ENCODE measurements around the gene MAP6. TPM values are rescaled to one million over a fixed set of nuclear protein-coding genes. Genes with fewer than 3 reads are reported as not detected.
A peak's percentile ranks its signal among the peaks of the same experiment; 100 is the strongest.

Gene MAP6
- polyA plus RNA-seq, 1 experiment, result 1.5 TPM

GRCh38 chr11:75565221-75565814 is 103.5 kb downstream of the MAP6 start:
- peak overlapping the region; percentile 77 for H3K4me3 ChIP-seq (ENCODE audit: low read depth, low read length)
- no peaks in the 10 kb centered on the region for H3K27me3 ChIP-seq (ENCODE audit: control insufficient read depth, insufficient read depth, low read length)
- H3K9me3 ChIP-seq (ENCODE audit: control insufficient read depth, insufficient read depth, low read length), result peaks cover 6% of the 10 kb centered on the region; the same call in 1 of the 2 replicates
- H3K27ac ChIP-seq (ENCODE audit: low read depth, low read length), result peak overlapping the region; percentile 97
- DNase-seq (ENCODE audit: low read depth, low spot score), result no peak
- POLR2A ChIA-PET, result interaction anchor here (1.0 to 6.9 kb wide), 5 partner anchors 10 to 19 kb away, joined by 3 to 120 read pairs (median 4); no protein-coding TSS in a partner anchor
- no peak for TF ChIP-seq CTCF (IDR thresholded peaks at IDR 0.05; ENCODE audit: low read depth, low read length)
- CTCF ChIA-PET, result interaction anchor here (0.7 to 7.0 kb wide), 4 partner anchors 11 to 18 kb away, joined by 3 to 53 read pairs (median 8); no protein-coding TSS in a partner anchor

- DNase-seq (ENCODE audit: low read depth, low spot score), result peak; percentile 74
- TF ChIP-seq CTCF (IDR thresholded peaks at IDR 0.05; ENCODE audit: low read depth, low read length), result peak; percentile 71
- no peaks in the 10 kb centered on the region for H3K27me3 ChIP-seq (ENCODE audit: control insufficient read depth, insufficient read depth, low read length)
- H3K4me3 ChIP-seq (ENCODE audit: low read depth, low read length), result peak overlapping the region; percentile 77
- CTCF ChIA-PET, result interaction anchor here (0.8 to 7.0 kb wide), 4 partner anchors 9 to 17 kb away, joined by 4 to 53 read pairs (median 10); no protein-coding TSS in a partner anchor
- peaks cover 6% of the 10 kb centered on the region; the same call in 1 of the 2 replicates for H3K9me3 ChIP-seq (ENCODE audit: control insufficient read depth, insufficient read depth, low read length)
- POLR2A ChIA-PET, result interaction anchor here (0.5 to 6.9 kb wide), 7 partner anchors 10 to 128 kb away, joined by 3 to 120 read pairs (median 4); partner anchors contain the start of gene GDPD5
- peak overlapping the region; percentile 97 for H3K27ac ChIP-seq (ENCODE audit: low read depth, low read length)
These were observed 104.8 kb downstream of the MAP6 start for GRCh38 chr11:75563978-75564552.

- ChIA-PET POLR2A (interaction anchor here (0.9 to 6.9 kb wide), 4 partner anchors 9 to 38 kb away, joined by 3 to 120 read pairs (median 24); partner anchors contain the start of gene GDPD5), CTCF (interaction anchor here (1.6 to 7.0 kb wide), 4 partner anchors 10 to 17 kb away, joined by 4 to 53 read pairs (median 10); no protein-coding TSS in a partner anchor)
- H3K4me3 ChIP-seq (ENCODE audit: low read depth, low read length), result peak overlapping the region; percentile 77
- H3K9me3 ChIP-seq (ENCODE audit: control insufficient read depth, insufficient read depth, low read length), result peaks cover 6% of the 10 kb centered on the region; the same call in 1 of the 2 replicates
- no peak for TF ChIP-seq CTCF (IDR thresholded peaks at IDR 0.05; ENCODE audit: low read depth, low read length)
- H3K27me3 ChIP-seq (ENCODE audit: control insufficient read depth, insufficient read depth, low read length), result no peaks in the 10 kb centered on the region
- H3K27ac ChIP-seq (ENCODE audit: low read depth, low read length), result peak overlapping the region; percentile 97
- no peak for DNase-seq (ENCODE audit: low read depth, low spot score)
These were observed 105.3 kb downstream of the MAP6 start for GRCh38 chr11:75563501-75563977.

- Histone ChIP-seq H3K27me3 (ENCODE audit: control insufficient read depth, insufficient read depth, low read length) (no peaks in the 10 kb centered on the region), H3K9me3 (ENCODE audit: control insufficient read depth, insufficient read depth, low read length) (peaks cover 6% of the 10 kb centered on the region; the same call in 1 of the 2 replicates), H3K4me3 (ENCODE audit: low read depth, low read length) (peak overlapping the region; percentile 77), H3K27ac (ENCODE audit: low read depth, low read length) (peak overlapping the region; percentile 97)
- no peak for DNase-seq (ENCODE audit: low read depth, low spot score)
- no peak for TF ChIP-seq CTCF (IDR thresholded peaks at IDR 0.05; ENCODE audit: low read depth, low read length)
- CTCF ChIA-PET, result interaction anchor here (0.6 to 7.0 kb wide), 5 partner anchors 9 to 18 kb away, joined by 3 to 53 read pairs (median 5); no protein-coding TSS in a partner anchor
- POLR2A ChIA-PET, result interaction anchor here (0.8 to 6.9 kb wide), 6 partner anchors 9 to 149 kb away, joined by 3 to 120 read pairs (median 6); partner anchors contain the start of gene GDPD5
These were observed 105.9 kb downstream of the MAP6 start for GRCh38 chr11:75562836-75563484.
